ENCODE results near the gene SKP1.
"Not testable (repeated sequence)": the region's sequence is repeated elsewhere in the genome, so short reads cannot be mapped to it uniquely, and the experiment has no call there.

The SKP1 gene

DNA sequence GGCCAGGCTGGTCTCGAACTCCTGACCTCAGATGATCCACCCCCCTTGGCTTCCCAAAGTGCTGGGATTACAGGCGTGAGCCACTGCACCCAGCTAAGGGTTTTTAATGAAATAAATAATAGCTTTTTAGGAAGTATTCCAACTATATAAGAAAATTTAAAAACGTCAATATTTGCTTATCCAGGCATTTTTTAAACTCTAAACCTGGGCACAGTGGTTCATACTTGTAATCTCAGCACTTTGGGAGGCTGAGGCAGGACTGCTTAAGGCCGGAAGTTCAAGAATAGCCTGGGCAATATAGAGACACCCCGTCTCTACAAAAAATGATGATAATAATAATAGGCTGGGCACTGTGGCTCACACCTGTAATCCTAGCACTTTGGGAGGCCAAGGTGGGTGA is 14.2 kb downstream of the SKP1 start:
- DNase-seq (ENCODE audit: low spot score in 2 of 2) (no peak), ATAC-seq (replicated peaks; ENCODE audit: extremely low read depth, poor library complexity, severe bottlenecking) (no peak)
- Mint-ChIP-seq H3K36me3 (ENCODE audit: insufficient read depth) (peaks cover 90% of the 10 kb centered on the region), H3K27me3 (no peaks in the 10 kb centered on the region), H3K27ac (ENCODE audit: low read depth) (no peak overlapping the region), H3K4me1 (peaks cover 31% of the 10 kb centered on the region), H3K4me3 (no peak overlapping the region), H3K9me3 (no peaks in the 10 kb centered on the region)

DNA sequence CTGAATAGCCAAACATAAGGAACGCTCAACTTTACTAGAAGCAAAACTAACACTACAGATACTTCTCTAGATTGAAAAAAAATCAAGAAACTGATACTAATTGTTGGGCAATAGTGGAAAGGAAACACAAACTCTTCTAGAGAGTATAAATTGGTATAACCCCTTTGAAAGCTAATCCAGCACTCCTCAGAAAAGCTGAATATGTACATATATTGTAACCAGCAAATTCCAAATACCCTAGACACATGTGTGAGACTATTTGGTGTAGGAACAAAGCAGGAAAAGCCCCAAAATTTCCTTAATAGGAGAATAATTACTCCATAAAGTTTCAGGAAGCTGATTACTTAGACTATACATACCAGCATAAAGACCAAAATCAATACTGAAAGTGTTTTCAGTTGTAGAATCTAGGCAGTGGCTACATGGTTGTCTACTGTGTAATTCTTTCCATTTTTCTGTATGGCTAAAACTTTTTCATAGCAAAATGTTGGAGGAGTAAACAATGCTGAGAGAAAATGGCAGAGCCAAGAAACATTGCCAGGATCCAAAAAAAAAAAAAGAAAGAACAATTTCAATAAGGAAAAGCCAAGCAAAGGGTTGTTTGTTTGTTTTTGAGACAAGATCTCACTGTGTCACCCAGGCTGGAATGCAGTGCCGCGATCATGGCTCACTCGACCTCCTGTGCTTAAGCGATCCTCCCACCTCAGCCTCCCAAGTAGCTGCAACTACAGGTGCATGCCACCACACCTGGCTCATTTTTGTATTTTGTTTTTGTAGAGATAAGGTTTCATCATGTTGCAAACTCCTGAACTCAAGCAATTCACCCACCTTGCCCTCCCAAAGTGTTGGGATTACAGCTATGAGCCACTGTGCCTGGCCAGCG is 15.0 kb downstream of the SKP1 start:
- no peaks in the 10 kb centered on the region for H3K27me3 Mint-ChIP-seq
- ATAC-seq (replicated peaks; ENCODE audit: extremely low read depth, poor library complexity, severe bottlenecking), result no peak
- peaks cover 32% of the 10 kb centered on the region for H3K4me1 Mint-ChIP-seq
- H3K9me3 Mint-ChIP-seq, result no peaks in the 10 kb centered on the region
- H3K27ac Mint-ChIP-seq (ENCODE audit: low read depth), result no peak overlapping the region
- no peak overlapping the region for H3K4me3 Mint-ChIP-seq
- DNase-seq (ENCODE audit: low spot score in 2 of 2), result no peak
- peaks cover 91% of the 10 kb centered on the region for H3K36me3 Mint-ChIP-seq (ENCODE audit: insufficient read depth)

DNA sequence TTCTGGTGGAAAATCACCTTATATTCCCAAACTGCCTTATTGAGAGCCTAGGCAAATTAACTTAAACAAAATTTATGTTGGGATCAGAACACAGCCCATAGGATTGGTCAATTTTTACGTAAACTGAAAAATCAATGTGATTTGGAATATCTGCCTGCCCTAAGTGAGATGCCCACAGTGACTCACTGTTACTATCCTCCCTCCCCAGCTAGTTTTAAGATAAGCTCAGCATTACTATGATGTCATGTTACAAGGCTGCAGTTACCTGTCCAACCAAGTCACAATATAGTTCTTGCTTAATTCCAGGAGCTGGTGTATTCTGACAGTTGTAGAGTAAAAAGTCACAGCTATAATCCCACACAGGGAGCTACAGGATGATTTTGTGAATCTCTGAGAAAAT is 23.1 kb downstream of the SKP1 start:
- H3K36me3 Mint-ChIP-seq (ENCODE audit: insufficient read depth), result peaks cover 82% of the 10 kb centered on the region
- H3K4me3 Mint-ChIP-seq, result no peak overlapping the region
- H3K4me1 Mint-ChIP-seq, result peaks cover 63% of the 10 kb centered on the region
- no peaks in the 10 kb centered on the region for H3K27me3 Mint-ChIP-seq
- no peak for ATAC-seq (replicated peaks; ENCODE audit: extremely low read depth, poor library complexity, severe bottlenecking)
- no peak overlapping the region for H3K27ac Mint-ChIP-seq (ENCODE audit: low read depth)
- no peaks in the 10 kb centered on the region for H3K9me3 Mint-ChIP-seq
- no peak for DNase-seq (ENCODE audit: low spot score in 2 of 2)

DNA sequence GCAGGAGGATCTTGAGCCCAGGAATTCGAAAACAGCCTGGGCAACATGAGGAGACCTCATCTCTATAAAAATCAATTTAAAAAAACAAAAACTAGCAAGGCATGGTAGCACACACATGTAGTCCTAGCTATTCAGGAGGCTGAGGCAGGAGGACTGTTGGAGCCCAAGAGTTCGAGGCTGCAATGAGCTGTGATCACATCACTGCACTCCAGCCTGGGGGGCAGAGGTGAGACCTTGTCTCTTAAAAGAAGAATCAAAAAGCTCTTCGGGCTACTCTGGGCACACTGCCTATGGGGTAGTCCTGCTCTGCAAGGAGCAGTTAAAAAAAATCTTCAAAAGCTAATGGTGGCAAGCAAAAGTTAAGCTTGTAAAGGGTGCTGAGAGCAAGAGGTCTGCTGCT is 23.5 kb downstream of the SKP1 start:
- H3K27me3 Mint-ChIP-seq, result no peaks in the 10 kb centered on the region
- no peak overlapping the region for H3K4me3 Mint-ChIP-seq
- H3K27ac Mint-ChIP-seq (ENCODE audit: low read depth), result peak overlapping the region; percentile 80
- DNase-seq (ENCODE audit: low spot score in 2 of 2) (no peak), ATAC-seq (replicated peaks; ENCODE audit: extremely low read depth, poor library complexity, severe bottlenecking) (no peak)
- peaks cover 80% of the 10 kb centered on the region for H3K36me3 Mint-ChIP-seq (ENCODE audit: insufficient read depth)
- H3K9me3 Mint-ChIP-seq, result no peaks in the 10 kb centered on the region
- H3K4me1 Mint-ChIP-seq, result peaks cover 62% of the 10 kb centered on the region

DNA sequence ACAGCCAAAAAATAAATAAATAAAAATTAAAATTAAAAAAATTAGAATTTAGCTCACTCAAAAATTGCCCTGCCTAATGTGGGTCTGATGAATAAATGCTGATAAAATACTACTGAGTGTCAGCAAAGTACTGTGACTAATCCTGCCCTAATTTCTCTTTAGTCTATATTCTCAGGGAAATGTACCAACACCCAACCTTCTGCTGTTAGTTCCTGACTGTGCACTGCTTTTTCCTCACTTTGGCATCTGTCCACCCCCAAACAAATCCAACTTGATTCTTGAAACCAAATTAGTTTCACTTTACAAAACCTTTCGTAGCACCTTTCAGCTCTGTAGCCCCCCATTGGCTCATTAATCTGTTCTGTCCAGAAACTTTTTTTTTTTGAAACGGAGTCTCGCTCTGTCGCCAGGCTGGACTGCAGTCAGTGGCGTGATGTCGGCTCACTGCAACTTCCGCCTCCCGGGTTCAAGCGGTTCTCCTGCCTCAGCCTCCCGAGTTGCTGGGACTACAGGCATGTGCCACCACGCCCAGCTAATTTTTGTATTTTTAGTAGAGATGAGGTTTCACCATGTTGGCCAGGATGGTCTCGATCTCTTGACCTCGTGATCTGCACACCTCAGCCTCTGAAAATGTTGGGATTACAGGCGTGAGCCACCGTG is 24.4 kb downstream of the SKP1 start:
- ATAC-seq (replicated peaks; ENCODE audit: extremely low read depth, poor library complexity, severe bottlenecking); H3K27me3 Mint-ChIP-seq; H3K9me3 Mint-ChIP-seq; DNase-seq (ENCODE audit: low spot score in 2 of 2); H3K4me3 Mint-ChIP-seq: not testable (repeated sequence)
- peaks cover 55% of the 10 kb centered on the region for H3K4me1 Mint-ChIP-seq
- H3K27ac Mint-ChIP-seq (ENCODE audit: low read depth), result peak overlapping the region; percentile 80
- H3K36me3 Mint-ChIP-seq (ENCODE audit: insufficient read depth), result peaks cover 78% of the 10 kb centered on the region

DNA sequence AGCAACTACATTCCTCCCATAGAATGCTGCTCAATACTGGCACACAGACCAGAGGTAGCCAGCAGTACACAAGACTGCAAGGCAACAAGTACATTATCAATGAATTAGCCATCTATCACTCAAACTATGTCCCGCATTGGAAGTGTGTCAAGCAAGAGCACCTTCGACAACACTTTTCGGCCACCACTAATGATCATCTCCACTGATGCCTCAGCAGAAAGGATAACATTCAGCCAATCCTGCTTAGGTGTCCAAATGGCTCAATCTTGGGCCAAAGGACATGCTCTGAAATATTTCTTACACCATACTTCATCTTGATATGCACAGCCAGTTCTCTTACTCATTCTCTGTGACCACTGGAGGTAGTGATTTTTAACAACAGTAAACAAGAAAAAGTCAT is 25.0 kb downstream of the SKP1 start:
- Mint-ChIP-seq H3K9me3 (no peaks in the 10 kb centered on the region), H3K4me3 (no peak overlapping the region), H3K36me3 (ENCODE audit: insufficient read depth) (peaks cover 79% of the 10 kb centered on the region), H3K27ac (ENCODE audit: low read depth) (peak overlapping the region; percentile 80), H3K4me1 (peaks cover 55% of the 10 kb centered on the region), H3K27me3 (no peaks in the 10 kb centered on the region)
- DNase-seq (ENCODE audit: low spot score in 2 of 2), result no peak
- no peak for ATAC-seq (replicated peaks; ENCODE audit: extremely low read depth, poor library complexity, severe bottlenecking)

DNA sequence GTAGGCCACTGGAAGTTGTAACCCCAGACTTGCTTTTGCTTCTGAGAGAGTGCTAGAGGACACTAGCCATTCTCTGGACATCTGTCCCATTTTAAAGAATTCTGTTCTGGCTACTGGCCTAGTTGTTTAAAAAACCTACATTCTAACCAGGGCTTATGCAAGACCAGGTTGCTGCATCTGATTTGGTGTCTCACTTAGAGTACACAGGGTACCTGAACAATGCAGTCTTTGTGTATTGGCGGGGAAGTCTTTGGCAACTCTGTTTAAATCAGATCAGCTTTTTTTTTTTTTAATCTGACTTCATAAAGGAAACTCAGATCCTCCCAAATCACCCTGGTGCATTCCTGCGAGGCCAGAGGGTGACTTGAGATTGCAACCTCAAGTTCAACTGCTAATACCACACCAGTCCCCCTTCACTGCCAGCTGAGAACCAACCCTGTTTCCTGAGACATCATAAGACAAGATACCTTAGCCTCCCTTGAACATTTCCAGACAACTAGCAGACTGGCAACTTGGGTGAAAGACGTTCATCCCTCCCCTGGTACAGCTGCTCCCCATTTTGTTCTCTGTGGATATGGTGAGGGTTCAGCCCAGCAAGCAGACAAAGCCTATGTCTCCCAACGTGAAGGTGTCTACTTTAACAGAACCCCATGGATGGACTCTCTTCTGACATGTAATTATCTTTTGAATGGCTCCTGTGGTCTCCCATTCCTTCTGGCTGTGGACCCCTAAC is 27.0 kb downstream of the SKP1 start:
- Mint-ChIP-seq H3K27me3 (no peaks in the 10 kb centered on the region), H3K27ac (ENCODE audit: low read depth) (peak overlapping the region; percentile 38), H3K36me3 (ENCODE audit: insufficient read depth) (peaks cover 81% of the 10 kb centered on the region), H3K4me1 (peaks cover 43% of the 10 kb centered on the region), H3K9me3 (no peaks in the 10 kb centered on the region), H3K4me3 (no peak overlapping the region)
- no peak for DNase-seq (ENCODE audit: low spot score in 2 of 2)
- ATAC-seq (replicated peaks; ENCODE audit: extremely low read depth, poor library complexity, severe bottlenecking), result no peak

DNA sequence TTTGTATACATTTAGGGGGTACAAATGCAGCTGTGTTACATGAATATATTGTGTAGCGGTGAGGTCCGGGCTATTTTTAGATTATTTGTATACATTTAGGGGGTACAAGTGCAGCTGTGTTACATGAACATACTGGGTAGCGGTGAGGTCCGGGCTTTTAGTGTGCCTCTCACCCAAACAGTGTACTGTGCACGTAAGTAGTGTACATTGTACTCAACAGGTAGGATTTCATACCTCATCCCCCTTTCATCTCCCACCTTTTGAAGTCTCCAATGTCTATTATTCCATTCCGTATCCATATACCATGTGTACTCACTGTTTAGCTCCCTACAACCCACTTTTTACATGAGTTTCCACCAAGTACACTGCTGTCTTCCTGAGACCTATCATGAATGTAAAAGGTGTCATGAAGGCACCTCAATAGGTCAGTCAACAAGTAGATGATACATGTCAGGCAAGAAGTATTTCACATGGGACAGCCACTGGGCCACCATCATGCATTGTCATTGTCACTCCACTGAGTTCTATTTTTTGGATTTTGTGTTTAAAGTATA is 27.7 kb downstream of the SKP1 start:
- H3K36me3 Mint-ChIP-seq (ENCODE audit: insufficient read depth), result peaks cover 81% of the 10 kb centered on the region
- H3K4me1 Mint-ChIP-seq, result peaks cover 42% of the 10 kb centered on the region
- no peak for ATAC-seq (replicated peaks; ENCODE audit: extremely low read depth, poor library complexity, severe bottlenecking)

DNA sequence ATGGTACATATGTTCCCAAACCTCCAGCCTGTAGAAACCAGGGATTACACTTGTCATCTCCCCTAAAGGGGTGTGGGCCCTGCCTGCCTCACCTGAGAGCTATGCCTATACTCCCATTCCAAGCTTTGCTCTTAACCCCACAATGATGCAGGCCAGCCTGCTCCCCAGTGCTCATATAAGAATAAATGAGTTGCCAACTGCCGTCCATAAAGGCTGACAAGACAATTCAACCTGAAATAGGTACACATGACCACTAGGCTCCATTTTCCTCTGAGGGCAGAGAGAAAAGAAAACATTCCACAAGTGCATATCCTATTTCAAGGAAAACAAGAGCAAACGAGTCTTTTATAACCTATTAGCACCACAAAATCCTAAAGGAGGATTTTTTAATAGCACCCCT is 28.4 kb downstream of the SKP1 start:
- ATAC-seq (replicated peaks; ENCODE audit: extremely low read depth, poor library complexity, severe bottlenecking) (no peak), DNase-seq (ENCODE audit: low spot score in 2 of 2) (no peak)
- H3K27ac Mint-ChIP-seq (ENCODE audit: low read depth), result peak overlapping the region; percentile 78
- H3K36me3 Mint-ChIP-seq (ENCODE audit: insufficient read depth), result peaks cover 81% of the 10 kb centered on the region
- no peaks in the 10 kb centered on the region for H3K27me3 Mint-ChIP-seq
- peaks cover 36% of the 10 kb centered on the region for H3K4me1 Mint-ChIP-seq
- H3K9me3 Mint-ChIP-seq, result no peaks in the 10 kb centered on the region
- no peak overlapping the region for H3K4me3 Mint-ChIP-seq

More for the DNA sequence above, 27.7 kb downstream of the SKP1 start:
- Mint-ChIP-seq H3K4me3 (no peak overlapping the region), H3K9me3 (no peaks in the 10 kb centered on the region), H3K27ac (ENCODE audit: low read depth) (peak overlapping the region; percentile 78), H3K27me3 (no peaks in the 10 kb centered on the region)
- DNase-seq (ENCODE audit: low spot score in 2 of 2), result no peak

DNA sequence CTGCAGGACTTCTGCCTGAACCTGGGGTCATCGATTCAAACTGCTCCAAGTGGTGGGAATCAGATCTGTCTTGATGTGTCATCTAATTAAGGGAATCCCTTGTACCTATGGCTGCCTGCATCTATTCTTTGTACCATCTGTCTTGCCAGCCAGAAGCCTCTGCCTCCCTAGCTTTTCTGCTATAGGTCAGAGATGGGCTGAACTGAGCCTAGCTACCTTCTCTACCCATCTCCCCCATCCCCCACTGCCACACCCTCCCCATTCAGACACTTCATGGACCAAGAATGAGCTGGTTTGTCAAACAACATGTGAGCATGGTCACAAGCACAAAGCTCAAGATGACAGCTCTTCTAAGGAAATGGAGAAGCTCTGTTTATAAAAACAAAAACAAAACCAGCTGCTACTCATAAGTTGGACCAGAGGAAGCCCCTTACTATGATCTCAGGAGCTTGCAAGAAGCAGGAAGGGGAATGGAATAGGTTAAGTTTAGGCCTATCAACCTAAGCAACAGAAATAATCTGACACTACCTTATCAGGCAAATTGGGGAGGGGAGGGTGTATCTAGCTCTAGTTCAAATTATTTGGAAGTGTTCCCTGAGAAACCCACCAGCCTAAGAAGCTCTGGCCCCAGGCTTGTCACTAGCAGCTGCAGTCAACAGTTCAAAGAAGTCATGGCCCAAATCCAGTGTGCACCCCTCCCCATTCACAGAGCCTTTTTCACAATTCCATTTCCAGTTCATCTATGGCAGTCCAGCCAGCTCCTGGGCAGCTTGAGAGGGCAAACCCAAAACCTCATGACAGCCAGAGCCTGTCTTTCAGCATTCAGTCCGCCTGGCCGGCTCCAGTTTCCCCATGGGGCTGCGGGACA is 29.9 kb downstream of the SKP1 start:
- Mint-ChIP-seq H3K27me3 (no peaks in the 10 kb centered on the region), H3K9me3 (no peaks in the 10 kb centered on the region), H3K27ac (ENCODE audit: low read depth) (peak overlapping the region; percentile 78), H3K4me3 (no peak overlapping the region), H3K4me1 (peaks cover 26% of the 10 kb centered on the region), H3K36me3 (ENCODE audit: insufficient read depth) (peaks cover 81% of the 10 kb centered on the region)
- ATAC-seq (replicated peaks; ENCODE audit: extremely low read depth, poor library complexity, severe bottlenecking) (no peak), DNase-seq (ENCODE audit: low spot score in 2 of 2) (no peak)

DNA sequence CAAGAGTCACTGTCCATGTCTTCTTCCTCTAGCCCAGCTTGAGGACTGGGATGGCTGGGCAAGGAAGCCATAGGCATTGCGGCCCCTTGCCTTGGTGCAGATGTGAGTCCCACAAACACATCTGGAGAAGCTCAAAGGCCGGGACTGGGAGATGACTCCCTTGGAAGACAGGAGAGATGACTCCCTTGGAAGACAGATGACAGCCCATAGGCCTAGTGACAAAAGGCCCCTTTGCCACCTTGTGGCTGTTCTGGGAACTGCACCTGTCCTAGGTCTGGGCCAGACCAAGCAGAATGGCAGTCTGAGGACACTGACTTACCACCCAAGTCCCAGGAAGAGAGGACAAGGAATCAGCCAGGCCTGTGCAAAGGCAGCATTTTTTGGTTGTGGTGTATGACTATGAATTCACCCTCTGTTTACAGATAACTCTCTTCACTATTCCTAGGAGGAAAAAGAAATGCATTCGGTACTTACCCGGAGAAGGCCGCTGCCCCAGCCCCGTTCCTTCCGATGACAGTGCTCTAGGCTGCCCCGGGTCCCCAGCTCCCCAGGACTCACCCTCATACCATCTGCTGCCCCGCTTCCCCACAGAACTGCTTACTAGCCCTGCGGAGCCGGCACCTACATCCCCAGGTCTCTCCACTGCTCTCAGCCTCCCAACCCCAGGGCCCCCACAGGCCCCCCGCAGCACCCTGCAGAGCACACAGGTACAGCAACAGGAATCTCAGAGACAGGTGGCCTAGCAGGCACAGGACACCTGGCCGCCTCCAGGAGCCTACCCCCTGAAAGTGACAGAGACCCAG is 30.8 kb downstream of the SKP1 start:
- H3K27me3 Mint-ChIP-seq, result no peaks in the 10 kb centered on the region
- DNase-seq (ENCODE audit: low spot score in 2 of 2), result peak; percentile 74 to 80
- peak; percentile 72 for ATAC-seq (replicated peaks; ENCODE audit: extremely low read depth, poor library complexity, severe bottlenecking)
- peak overlapping the region; percentile 13 for H3K4me3 Mint-ChIP-seq
- no peaks in the 10 kb centered on the region for H3K9me3 Mint-ChIP-seq
- peaks cover 34% of the 10 kb centered on the region for H3K4me1 Mint-ChIP-seq
- peak overlapping the region; percentile 73 for H3K27ac Mint-ChIP-seq (ENCODE audit: low read depth)
- peaks cover 84% of the 10 kb centered on the region for H3K36me3 Mint-ChIP-seq (ENCODE audit: insufficient read depth)
